SK-N-SH (cell line): Measurements from ENCODE around the gene NPRL2. TPM values are rescaled to one million over a fixed set of nuclear protein-coding genes. Genes with fewer than 3 reads are reported as not detected.
A peak's percentile ranks its signal among the peaks of the same experiment; 100 is the strongest.

Experiments
- CTCF ChIA-PET: fragments of 300-600, 350-600 bp; formaldehyde crosslinking; extraction: SDS; loops from one replicate; lab custom pipeline; 2021; lab: Yijun Ruan, JAX
- POLR2A ChIA-PET: fragments of 350-600 bp; sonication (Branson Sonifier 250); formaldehyde crosslinking; extraction: SDS; loops from one replicate; lab custom pipeline; 2020; ENCODE audit warnings: antibody characterized with exemption, inconsistent platforms; lab: Yijun Ruan, JAX
- DNase-seq: peaks from one replicate; pipeline ENCODE4 v3.0.0; 2012
- H2AFZ ChIP-seq: fragments of 200-600 bp; sonication (generic); 2 replicates; pipeline ENCODE4 v1.8.1; 2016; ENCODE audit warnings: antibody characterized with exemption, mild to moderate bottlenecking, low read depth
- H3F3A ChIP-seq: fragments of 200-600 bp; sonication (generic); replicated peaks from 2 replicates; pipeline ENCODE3; 2016; ENCODE audit warnings: antibody characterized with exemption, mild to moderate bottlenecking; ENCODE audit not compliant: insufficient read depth
- H3K27ac ChIP-seq, 2 experiments: fragments of 200-500 bp in 1 of 2; fragments of 200-600 bp in 1 of 2; sonication (Bioruptor generic) in 1 of 2; sonication (generic), shearing (Covaris generic) in 1 of 2; 2 replicates each; pipeline versions ENCODE4 v1.5.1 to v1.6.1; 2014 to 2016; ENCODE audit warnings: low read depth in 2 of 2, inconsistent platforms in 1 of 2, low read length in 1 of 2, mild to moderate bottlenecking in 1 of 2, mixed read lengths in 1 of 2
- H3K27me3 ChIP-seq: fragments of 200-600 bp; sonication (generic), shearing (Covaris generic); 2 replicates; pipeline ENCODE4 v1.6.1; 2016; ENCODE audit warnings: mixed run types; ENCODE audit not compliant: insufficient read depth
- H3K36me3 ChIP-seq, 2 experiments: fragments of 200-500 bp in 1 of 2; fragments of 200-600 bp in 1 of 2; sonication (Bioruptor generic) in 1 of 2; sonication (generic) in 1 of 2; replicated peaks in 1 of 2; 2 replicates each; pipeline versions ENCODE3 to v1.5.1; 2014 to 2016; ENCODE audit warnings: low read length in 1 of 2, mild to moderate bottlenecking in 1 of 2; ENCODE audit not compliant: insufficient read depth in 2 of 2, control insufficient read depth in 1 of 2
- H3K4me1 ChIP-seq, 2 experiments: fragments of 200-500 bp in 1 of 2; fragments of 200-600 bp in 1 of 2; sonication (Bioruptor generic) in 1 of 2; sonication (generic), shearing (Covaris generic) in 1 of 2; 2 replicates each; pipeline versions ENCODE4 v1.5.1 to v1.6.1; 2014 to 2016; ENCODE audit warnings: low read depth in 1 of 2, low read length in 1 of 2, mixed run types in 1 of 2; ENCODE audit not compliant: insufficient read depth in 2 of 2, control insufficient read depth in 1 of 2
- H3K4me2 ChIP-seq: fragments of 200-600 bp; sonication (generic), shearing (Covaris generic); 2 replicates; pipeline ENCODE4 v1.6.1; 2017; ENCODE audit warnings: mixed run types
- H3K4me3 ChIP-seq, 2 experiments: fragments of 200-500 bp in 1 of 2; fragments of 200-600 bp in 1 of 2; sonication (Bioruptor generic) in 1 of 2; sonication (generic), shearing (Covaris generic) in 1 of 2; 2 replicates each; pipeline versions ENCODE4 v1.5.1 to v1.8.1; 2014 to 2016; ENCODE audit warnings: low read depth in 2 of 2, inconsistent platforms in 1 of 2, low read length in 1 of 2, mild to moderate bottlenecking in 1 of 2, mixed read lengths in 1 of 2, moderate library complexity in 1 of 2
- H3K79me2 ChIP-seq: fragments of 200-600 bp; sonication (generic); 2 replicates; pipeline ENCODE4 v1.8.1; 2017; ENCODE audit warnings: mild to moderate bottlenecking; ENCODE audit not compliant: insufficient read depth
- H3K9ac ChIP-seq: fragments of 200-600 bp; sonication (generic); 2 replicates; pipeline ENCODE4 v1.6.1; 2017; ENCODE audit warnings: mixed run types
- H3K9me2 ChIP-seq: fragments of 200-600 bp; sonication (generic); 2 replicates; pipeline ENCODE4 v1.6.1; 2017; ENCODE audit warnings: mixed run types
- H3K9me3 ChIP-seq: fragments of 200-600 bp; sonication (generic); 2 replicates; pipeline ENCODE4 v1.6.1; 2017; ENCODE audit warnings: mixed run types, mild to moderate bottlenecking, moderate library complexity
- H4K20me1 ChIP-seq: fragments of 200-600 bp; sonication (generic); 2 replicates; pipeline ENCODE4 v1.6.1; 2017; ENCODE audit warnings: mild to moderate bottlenecking, mixed run types; ENCODE audit not compliant: insufficient read depth
- ELF1 ChIP-seq: IDR thresholded peaks from 2 replicates; pipeline ENCODE4 v1.4.0; 2012
- EZH2phosphoT487 ChIP-seq: fragments of 200-600 bp; sonication (generic); IDR thresholded peaks from 2 replicates; pipeline ENCODE4 v1.6.1; 2017; ENCODE audit warnings: low read depth, mixed run types, mild to moderate bottlenecking, antibody characterized with exemption, moderate library complexity, borderline replicate concordance
- FOXM1 ChIP-seq: IDR thresholded peaks from 2 replicates; pipeline ENCODE4 v1.4.0; 2012; ENCODE audit warnings: low read depth, mild to moderate bottlenecking
- JUND ChIP-seq: IDR thresholded peaks from 2 replicates; pipeline ENCODE4 v1.4.0; 2012
- MAX ChIP-seq: IDR thresholded peaks from 2 replicates; pipeline ENCODE4 v1.4.0; 2012; ENCODE audit warnings: low read depth
- MEF2A ChIP-seq: IDR thresholded peaks from 2 replicates; pipeline ENCODE4 v1.4.0; 2012; ENCODE audit warnings: low read depth, borderline replicate concordance
- PBX3 ChIP-seq: IDR thresholded peaks from 2 replicates; pipeline ENCODE4; 2012
- POLR2AphosphoS5 ChIP-seq: IDR thresholded peaks from 2 replicates; pipeline ENCODE4 v1.6.1; 2012; ENCODE audit warnings: low read depth, low read length
- RCOR1 ChIP-seq: fragments of 150-350 bp; IDR thresholded peaks from 2 replicates; pipeline ENCODE4 v1.6.1; 2017; ENCODE audit warnings: antibody characterized with exemption, low read length
- REST ChIP-seq: IDR thresholded peaks from 2 replicates; pipeline ENCODE4 v1.6.1; 2012; ENCODE audit warnings: mild to moderate bottlenecking, low read depth, low read length, moderate library complexity
- RFX5 ChIP-seq: IDR thresholded peaks from 2 replicates; pipeline ENCODE4 v1.6.1; 2012; ENCODE audit warnings: mild to moderate bottlenecking, improper control_type of control experiment, low read length
- SIN3A ChIP-seq: IDR thresholded peaks from 2 replicates; pipeline ENCODE4 v1.6.1; 2012; ENCODE audit warnings: low read depth, mild to moderate bottlenecking, low read length, moderate library complexity, borderline replicate concordance
- SMC3 ChIP-seq: IDR thresholded peaks from 2 replicates; pipeline ENCODE4 v1.6.1; 2012; ENCODE audit warnings: low read depth, low read length, improper control_type of control experiment
- ZBTB33 ChIP-seq: IDR thresholded peaks from 2 replicates; pipeline ENCODE4 v1.4.0; 2012; ENCODE audit warnings: low read depth, borderline replicate concordance
- WGBS: methylation state at CpG from one replicate; pipeline ENCODE4 v1.1.6; 2017; ENCODE audit warnings: low lambda C conversion rate; 5-methylcytosine and 5-hydroxymethylcytosine counted together
- polyA plus RNA-seq, 3 experiments: library from polyadenylated mRNA; depleted of rRNA; stranded (reverse); fragments of >200 nt; gene quantifications; 2 replicates each; pipeline ENCODE4 v1.2.3, GENCODE V29; 2012

The NPRL2 gene
- polyA plus RNA-seq, 1 of the 3 experiments (the other 2 are of a cell fraction), result 43.6 TPM

- H3K79me2 ChIP-seq, result peaks cover 46% of the 10 kb centered on the region
- POLR2A ChIA-PET, result interaction anchor here (0.9 to 1.6 kb wide), 4 partner anchors 8 to 71 kb away, joined by 3 to 11 read pairs (median 4); partner anchors contain the start of genes CYB561D2 and NPRL2
- H3K9ac ChIP-seq, result no peak overlapping the region
Measured at GRCh38 chr3:50359760-50360110, 9.2 kb upstream of the NPRL2 start.

More at GRCh38 chr3:50359760-50360110, 9.2 kb upstream of the NPRL2 start:
- Histone ChIP-seq H2AFZ (peak overlapping the region; percentile 92), H3K9me3 (no peaks in the 10 kb centered on the region), H3K4me2 (peak overlapping the region; percentile 94), H3K4me3 (peak overlapping the region; percentile 77 to 95; a peak in 3 of 4 replicates), H3F3A (no peaks in the 10 kb centered on the region), H4K20me1 (peaks cover 40% of the 10 kb centered on the region)
- TF ChIP-seq RCOR1 (no peak), MAX (no peak), EZH2phosphoT487 (no peak), SMC3 (no peak; the same call in 1 of the 2 replicates), MEF2A (no peak), FOXM1 (no peak), POLR2AphosphoS5 (no peak), PBX3 (no peak), SIN3A (no peak), REST (no peak), ZBTB33 (no peak), ELF1 (no peak), RFX5 (no peak), JUND (no peak)
- TF ChIP-seq, all 33 proteins: peak for 0
- no peaks in the 10 kb centered on the region for H3K9me2 ChIP-seq
- 25% methylated on average over 8 of the region's 8 CpGs for WGBS
- peak overlapping the region in 1 of 2 experiments; percentile 76; a peak in 2 of 4 replicates for H3K27ac ChIP-seq
- no peaks in the 10 kb centered on the region for H3K27me3 ChIP-seq
- H3K4me1 ChIP-seq, result peaks cover 8 to 49% of the 10 kb centered on the region in 2 experiments; a peak in 2 of 4 replicates
- peaks cover 18 to 28% of the 10 kb centered on the region in 2 experiments for H3K36me3 ChIP-seq
- CTCF ChIA-PET, result interaction anchor here (0.8 to 0.9 kb wide), 2 partner anchors 29 to 31 kb away, joined by 3 read pairs; no protein-coding TSS in a partner anchor
- no peak for DNase-seq
